ENCODE measurements around the gene RHEB.

Gene RHEB

DNA sequence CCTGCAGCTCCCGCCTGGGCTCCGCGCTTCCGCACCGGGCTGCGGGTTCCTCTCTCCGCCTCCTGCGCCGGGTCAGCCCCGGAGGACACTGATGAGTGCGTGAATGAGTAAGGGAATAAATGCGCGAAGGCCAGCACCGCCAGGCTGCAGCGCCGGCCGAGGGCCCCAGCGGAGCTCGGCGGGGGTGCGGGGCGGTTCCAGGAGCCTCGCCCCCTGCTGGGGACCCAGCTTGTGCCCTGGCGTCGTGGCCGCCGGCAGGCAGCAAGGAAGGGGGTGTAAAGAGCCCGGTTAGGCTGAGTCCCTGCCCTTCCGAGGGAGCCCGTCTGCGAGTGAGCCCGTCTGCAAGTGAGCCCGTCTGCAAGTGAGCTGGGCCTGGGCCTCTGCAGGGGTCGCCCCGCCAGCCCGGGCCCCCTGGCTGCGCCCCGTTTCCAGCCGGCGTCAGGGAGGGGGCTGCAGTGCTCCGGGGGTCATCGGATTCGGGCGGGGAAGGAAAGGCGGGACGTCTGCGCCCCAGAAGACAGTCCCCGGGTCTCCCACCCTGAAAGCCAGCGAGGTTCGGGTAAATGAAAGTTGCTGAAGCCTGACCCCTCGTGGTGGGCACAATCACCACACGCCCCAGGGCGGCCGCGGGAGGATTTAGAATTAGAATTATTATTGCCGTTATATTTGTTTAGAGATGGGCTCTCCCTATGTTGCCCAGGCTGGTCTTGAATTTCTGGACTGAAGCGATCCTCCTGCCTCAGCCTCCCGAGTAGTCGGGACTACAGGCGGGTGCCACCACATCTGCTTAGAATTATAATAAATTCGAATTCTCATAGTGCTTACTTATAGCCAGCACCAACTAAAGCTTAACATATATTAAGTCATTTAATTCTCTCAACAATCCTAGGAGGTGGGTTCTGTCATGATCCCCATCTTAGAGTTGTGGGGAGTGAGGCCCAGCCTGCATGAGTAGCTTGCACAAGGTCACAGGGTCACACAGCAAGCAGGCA, 71.1 kb downstream of the RHEB start:
- DNase-seq (ENCODE audit: low read depth in 2 of 2), result peak; percentile 50 to 55

DNA sequence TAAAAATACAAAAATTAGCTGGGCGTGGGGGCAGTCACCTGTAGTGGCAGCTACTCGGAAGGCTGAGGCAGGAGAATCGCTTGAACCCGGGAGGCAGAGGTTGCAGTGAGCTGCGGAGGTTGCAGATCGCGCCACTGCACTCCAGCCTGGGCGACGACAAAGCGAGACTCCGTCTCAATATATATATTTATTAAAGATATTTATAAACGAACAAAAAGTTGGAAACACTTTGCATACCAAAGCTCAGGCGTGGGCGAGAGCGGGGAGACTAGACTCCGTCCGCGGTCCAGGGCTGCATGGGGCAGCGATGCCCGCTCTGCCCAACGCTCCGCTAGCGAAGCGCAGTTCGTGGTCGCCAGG, 71.8 kb downstream of the RHEB start:
- DNase-seq (ENCODE audit: low read depth in 2 of 2), result no peak

DNA sequence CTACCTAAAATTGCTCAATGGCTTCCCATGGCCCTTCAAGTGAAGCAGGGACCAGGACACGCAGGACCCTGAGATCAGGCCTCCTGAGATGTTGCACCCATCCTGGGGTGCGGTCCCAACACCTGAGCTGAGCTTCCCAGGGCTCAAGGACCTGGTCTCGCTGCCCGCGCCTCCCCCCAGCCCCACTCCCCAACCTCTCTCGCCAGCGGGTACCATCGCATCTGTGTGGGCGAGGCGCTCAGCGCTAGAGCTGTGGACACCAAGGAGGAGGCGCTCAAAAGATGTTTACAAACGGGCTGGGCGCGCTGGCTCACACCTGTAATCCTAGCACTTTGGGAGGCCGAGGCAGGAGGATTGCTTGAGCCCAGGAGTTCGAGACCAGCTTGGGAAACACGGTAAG, 72.4 kb downstream of the RHEB start:
- no peak for DNase-seq (ENCODE audit: low read depth in 2 of 2)

DNA sequence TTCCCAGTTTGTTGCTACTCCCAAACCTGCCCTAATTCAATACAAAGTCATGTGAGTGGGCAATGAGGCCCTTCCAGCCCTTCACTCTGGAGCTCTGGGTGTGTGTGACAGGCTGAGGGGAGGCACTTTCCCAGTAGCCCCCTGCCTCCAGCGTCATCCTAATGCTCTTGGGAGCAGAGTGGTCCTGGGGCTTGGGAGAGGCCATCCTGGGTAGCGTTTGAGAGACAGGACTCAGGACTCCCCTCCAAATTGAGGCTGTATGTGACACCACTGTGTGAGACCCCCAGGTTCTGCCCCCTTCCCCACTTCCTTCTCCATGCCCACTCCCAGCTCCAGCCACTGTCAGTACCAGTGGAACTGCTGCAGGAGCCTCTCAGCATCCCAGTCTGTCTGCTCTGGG, 73.3 kb downstream of the RHEB start:
- DNase-seq (ENCODE audit: low read depth in 2 of 2), result no peak

- no peak for DNase-seq (ENCODE audit: low read depth in 2 of 2)
Observed at GRCh38 chr7:151444632-151445031, 75.1 kb downstream of the RHEB start.

DNA sequence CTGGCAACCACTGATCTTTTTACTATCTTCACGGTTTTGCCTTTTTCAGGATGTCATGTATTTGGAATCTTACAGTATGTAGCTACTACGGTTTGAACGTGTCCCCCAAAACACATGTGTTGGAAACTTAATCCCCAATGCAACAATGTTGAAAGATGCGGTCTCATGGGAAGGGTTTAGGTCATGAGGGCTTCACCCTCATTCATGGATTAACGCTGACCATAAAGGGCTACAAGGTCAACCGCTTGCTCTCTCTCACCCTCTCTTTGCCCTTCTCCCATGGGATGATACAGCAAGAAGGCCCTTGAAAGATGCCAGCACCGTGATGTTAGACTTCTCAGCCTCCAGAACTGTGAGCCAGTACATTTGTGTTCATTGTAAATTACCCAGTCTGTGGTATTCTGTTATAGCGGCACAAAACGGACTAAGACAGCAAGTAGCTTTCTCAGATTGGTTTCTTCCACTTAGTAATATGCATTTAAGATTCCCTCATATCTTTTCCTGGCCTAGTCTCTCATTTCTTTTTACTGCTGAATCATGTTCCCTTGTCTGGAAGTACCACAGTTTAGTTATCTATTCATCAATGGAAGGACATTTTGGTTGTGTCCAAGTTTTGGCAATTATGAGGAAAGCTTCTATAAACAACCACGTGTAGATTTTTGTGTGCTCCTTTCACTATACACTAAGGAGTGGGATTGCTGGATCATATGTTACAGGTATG, 76.8 kb downstream of the RHEB start:
- no peak for DNase-seq (ENCODE audit: low read depth in 2 of 2)

DNA sequence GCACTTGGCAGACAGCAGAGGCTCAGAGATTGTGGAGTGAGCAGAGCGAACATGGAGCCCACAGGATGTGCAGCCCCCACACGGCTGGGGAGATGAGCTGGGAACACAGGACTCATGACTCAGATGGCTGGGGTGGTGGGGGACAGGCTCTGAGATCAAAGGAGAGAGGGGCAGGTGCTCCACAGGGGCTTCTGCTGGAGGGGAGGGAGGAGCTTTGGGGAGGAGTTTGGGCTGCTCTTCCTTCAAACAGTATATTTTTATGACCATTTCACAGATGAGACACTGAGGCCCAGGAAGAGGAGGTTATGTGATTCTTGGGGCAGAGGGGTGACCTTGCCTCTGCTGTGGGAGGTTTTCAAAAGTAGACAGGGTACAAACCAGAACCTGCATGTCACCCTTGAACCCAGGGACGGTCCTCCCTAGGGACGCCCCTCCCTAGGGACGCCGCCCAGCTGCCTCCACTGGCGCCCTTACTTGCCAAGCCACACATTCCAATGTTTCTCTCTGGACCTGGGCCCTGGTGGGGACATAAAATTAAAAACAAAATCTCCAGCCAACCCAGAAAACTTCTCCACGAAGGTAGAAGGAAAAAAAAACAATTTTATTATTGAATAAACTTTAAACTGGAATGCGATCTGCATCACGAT, 78.8 kb downstream of the RHEB start:
- no peak for DNase-seq (ENCODE audit: low read depth in 2 of 2)

GRCh38 chr7:151439855-151440798, 79.6 kb downstream of the RHEB start, which contains the start of gene CRYGN:
TSS of gene CRYGN (minus strand) at chr7:151440141. CDS start at chr7:151439917, 224 bp downstream.
- no peak for DNase-seq (ENCODE audit: low read depth in 2 of 2)

DNA sequence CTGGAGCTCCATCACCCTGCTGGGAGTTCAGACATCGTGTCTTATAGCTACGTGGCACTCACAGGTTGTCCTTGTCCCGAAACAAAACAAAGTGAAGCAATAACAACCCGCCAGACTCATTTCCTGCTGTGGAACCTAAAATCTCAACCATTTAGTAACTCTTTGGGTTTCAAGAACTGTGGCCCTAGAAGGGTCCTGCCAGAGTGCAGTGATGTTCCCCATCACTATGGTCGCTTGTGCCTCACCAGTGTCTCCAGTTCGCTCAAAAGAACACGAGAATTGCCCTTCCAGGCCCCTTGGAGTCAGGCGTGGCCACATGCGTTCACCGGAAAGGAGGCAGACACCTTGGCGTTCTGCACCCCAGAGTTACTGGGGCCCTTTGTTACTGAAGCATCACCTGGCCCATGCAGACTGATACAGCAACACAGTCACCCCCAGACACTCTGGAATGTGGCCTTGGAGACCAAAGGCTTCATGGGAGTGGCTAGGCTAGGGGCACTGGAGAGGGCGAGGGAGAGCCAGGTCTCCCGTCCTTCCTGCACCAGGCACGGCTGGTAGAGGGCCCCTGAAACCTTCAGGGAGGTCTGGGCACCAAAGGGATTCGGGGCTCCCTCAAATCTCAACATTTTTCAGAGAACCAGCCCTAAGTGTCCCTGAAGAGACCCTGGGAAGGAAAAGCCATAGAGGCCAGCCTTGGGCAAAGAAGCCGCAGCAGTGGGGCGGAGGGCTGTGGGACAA, 80.7 kb downstream of the RHEB start:
- no peak for DNase-seq (ENCODE audit: low read depth in 2 of 2)

GRCh38 chr7:151437866-151438516, 81.7 kb downstream of the RHEB start:
- DNase-seq (ENCODE audit: low read depth in 2 of 2), result no peak

DNA sequence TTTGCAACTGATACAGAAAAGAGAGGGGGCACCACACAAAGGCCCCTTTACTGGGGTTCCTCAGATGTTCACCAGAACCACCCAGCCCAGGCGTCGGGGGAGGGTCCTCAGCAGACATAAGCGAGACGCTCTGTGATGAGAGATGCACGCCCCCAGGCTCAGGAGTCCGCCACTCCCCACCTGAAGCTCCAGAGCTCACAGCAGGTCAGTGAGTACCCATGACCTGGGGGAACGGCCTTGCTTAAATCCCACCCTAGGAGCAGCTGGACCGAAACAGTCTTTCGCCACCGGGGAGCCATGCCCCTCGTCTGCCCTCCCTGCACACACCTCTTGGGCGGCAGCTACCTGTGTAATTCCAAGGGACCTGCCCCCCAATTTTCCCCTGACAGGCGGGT, 82.5 kb downstream of the RHEB start:
- DNase-seq (ENCODE audit: low read depth in 2 of 2), result no peak

DNA sequence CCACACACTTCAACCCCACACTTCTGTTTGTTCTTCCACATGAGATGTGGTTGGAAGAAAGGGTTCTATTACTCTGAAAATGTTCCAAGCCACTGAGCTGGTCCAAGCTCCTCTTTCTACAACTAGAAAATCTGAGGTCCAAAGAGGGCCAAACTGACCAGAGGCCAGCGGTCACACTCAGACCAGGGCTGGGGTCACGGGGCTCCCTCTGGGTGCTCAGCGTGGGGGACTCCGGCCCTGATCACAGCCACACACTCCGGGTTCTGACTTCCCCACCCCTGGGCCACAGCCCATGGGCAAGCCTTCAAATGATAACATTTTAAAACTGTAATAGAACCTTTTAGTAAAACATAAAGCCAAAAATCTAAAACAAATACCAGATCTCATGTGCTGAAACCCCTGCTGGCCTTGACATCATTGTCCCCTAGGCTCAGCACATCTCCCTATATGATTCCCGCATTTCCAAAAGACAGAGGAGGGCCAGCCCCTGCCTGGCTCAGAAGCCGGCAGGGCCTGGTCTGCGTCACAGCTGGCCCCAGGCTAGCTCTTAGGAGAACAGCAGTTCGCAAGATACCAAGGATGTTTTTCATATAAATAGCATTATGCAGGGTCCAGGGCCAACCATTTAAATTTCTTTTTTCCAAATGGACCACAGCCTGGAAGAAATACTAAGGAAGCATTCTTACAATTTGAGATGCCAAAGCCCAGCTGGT, 83.1 kb downstream of the RHEB start:
- DNase-seq (ENCODE audit: low read depth in 2 of 2), result no peak

GRCh38 chr7:151435971-151436370, 83.7 kb downstream of the RHEB start:
- no peak for DNase-seq (ENCODE audit: low read depth in 2 of 2)

- DNase-seq (ENCODE audit: low read depth in 2 of 2), result no peak
Observed at GRCh38 chr7:151435103-151435916, 84.4 kb downstream of the RHEB start.

- DNase-seq (ENCODE audit: low read depth in 2 of 2), result no peak
Observed at GRCh38 chr7:151434549-151434948, 85.1 kb downstream of the RHEB start.

DNA sequence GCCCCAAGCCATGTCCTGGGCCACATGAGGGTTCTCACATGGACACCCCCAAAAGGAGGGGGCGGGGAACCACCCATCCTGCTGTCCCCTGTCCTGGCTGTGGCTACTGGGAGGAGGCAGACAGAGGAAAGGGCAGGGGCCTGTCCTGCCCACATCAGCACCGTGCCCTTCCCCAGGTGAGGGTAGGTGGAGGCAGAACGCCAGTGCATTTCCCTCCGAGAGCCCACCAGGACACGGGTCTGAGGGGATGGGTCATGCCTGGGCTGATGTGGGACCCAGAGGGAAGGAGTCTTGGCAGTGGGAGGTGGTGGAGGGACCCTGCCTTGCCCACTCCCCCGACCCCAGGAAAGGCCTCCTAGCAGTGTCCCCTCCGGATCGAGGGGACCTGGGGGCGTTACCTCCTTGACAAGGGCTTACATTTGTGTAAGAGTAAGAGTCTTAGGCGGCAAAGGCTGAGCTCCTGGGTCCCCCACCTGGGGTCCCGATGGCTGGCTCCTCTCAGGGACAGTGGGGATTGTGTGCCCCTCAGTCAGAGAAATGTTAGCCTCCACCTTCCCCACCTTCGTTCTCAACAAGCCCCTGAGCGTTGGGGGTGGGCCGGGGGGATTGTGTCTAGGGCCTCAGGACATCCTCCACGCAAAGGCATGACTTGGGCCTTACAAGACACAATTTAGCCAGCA, 85.8 kb downstream of the RHEB start:
- no peak for DNase-seq (ENCODE audit: low read depth in 2 of 2)

- DNase-seq (ENCODE audit: low read depth in 2 of 2), result no peak
Observed at GRCh38 chr7:151432658-151433521, 86.8 kb downstream of the RHEB start.
